ENCODE data around the gene S100PBP.
A peak's percentile ranks its signal among the peaks of the same experiment; 100 is the strongest.

The S100PBP gene

DNA sequence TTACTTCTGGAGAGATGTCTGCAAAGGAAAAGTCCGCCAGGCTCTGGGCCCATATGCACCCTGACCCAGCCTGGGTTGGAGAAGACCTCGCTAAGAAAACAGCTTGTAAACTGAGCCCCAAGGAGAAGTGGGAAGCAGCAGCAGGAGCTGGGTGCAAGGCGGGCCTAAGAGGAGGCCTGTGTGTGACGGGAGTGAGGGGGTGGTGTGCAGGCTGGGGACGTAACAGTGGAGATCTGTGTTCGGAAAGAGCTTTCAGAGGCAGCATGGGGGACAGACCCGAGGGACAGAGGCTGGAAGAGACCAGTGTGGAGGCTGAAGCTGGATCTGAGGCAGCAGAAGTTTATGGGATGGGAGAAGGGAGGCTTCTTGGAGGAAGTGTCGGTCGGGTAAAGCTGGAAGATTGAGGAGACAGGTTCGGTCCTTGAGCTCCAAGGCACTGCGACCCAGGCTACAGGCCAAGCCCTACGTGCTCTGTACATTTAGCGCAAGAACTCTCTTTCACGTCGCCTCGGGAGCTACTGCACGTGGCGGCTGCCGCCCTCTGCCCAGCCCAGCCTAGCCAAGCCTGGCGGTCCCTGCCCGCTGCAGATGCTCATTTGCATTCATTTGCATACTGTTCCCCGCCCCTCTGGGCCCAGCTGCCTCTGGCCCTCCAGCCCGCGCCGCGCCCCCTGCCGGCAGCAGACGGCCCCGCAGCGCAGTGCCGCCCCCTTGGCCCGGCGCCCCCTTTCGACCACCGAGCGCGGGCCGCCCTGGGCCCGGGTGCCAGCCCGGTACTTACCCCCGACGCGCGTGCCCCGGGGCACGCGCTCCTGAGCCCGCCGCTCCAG, 75.1 kb downstream of the S100PBP start:
- Histone ChIP-seq H3K4me1 (ENCODE audit: control insufficient read depth, insufficient read depth, low read length) (no peaks in the 10 kb centered on the region), H3K9ac (ENCODE audit: low read length) (no peak overlapping the region), H3K9me3 (ENCODE audit: control insufficient read depth, low read length) (no peaks in the 10 kb centered on the region), H3K27me3 (replicated peaks; ENCODE audit: control insufficient read depth, insufficient read depth, low read length) (peaks cover 27% of the 10 kb centered on the region), H3K36me3 (ENCODE audit: control insufficient read depth, insufficient read depth, low read length, severe bottlenecking) (no peaks in the 10 kb centered on the region), H3K4me3 (ENCODE audit: low read length) (peak overlapping the region; percentile 63)
- peak; percentile 52 for DNase-seq (ENCODE audit: low read depth)

GRCh38 chr1:32893198-32894018, 76.0 kb downstream of the S100PBP start:
- Histone ChIP-seq H3K4me1 (ENCODE audit: control insufficient read depth, insufficient read depth, low read length) (no peaks in the 10 kb centered on the region), H3K27me3 (replicated peaks; ENCODE audit: control insufficient read depth, insufficient read depth, low read length) (peaks cover 19% of the 10 kb centered on the region), H3K9ac (ENCODE audit: low read length) (no peak overlapping the region), H3K9me3 (ENCODE audit: control insufficient read depth, low read length) (no peaks in the 10 kb centered on the region), H3K4me3 (ENCODE audit: low read length) (peak overlapping the region; percentile 63), H3K36me3 (ENCODE audit: control insufficient read depth, insufficient read depth, low read length, severe bottlenecking) (no peaks in the 10 kb centered on the region)
- DNase-seq (ENCODE audit: low read depth), result peak; percentile 52

GRCh38 chr1:32894019-32894600, 76.7 kb downstream of the S100PBP start:
- no peak overlapping the region for H3K4me3 ChIP-seq (ENCODE audit: low read length)

DNA sequence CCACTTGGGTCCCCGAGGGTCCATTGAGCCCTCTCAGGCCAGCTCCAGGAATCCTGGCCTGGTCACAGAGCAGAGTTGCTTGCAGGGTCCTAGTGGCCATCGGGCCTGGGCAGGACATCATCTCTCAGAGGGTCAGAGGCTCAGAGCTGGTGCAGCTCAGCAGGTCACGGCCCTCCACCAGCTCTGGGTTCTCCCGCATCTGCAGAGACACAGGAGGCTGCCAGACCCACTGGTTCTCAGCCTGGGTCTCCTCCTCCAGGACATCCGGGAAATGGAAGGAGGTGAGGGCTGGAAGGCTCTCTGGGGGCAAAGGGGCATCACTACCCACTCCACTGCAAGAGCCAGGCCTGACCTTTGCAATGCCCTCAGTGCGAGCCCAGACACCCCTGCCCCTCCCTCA, 77.2 kb downstream of the S100PBP start:
- Histone ChIP-seq H3K4me3 (ENCODE audit: low read length) (no peak overlapping the region), H3K27me3 (replicated peaks; ENCODE audit: control insufficient read depth, insufficient read depth, low read length) (peaks cover 17% of the 10 kb centered on the region)

More at GRCh38 chr1:32894019-32894600, 76.7 kb downstream of the S100PBP start:
- Histone ChIP-seq H3K9ac (ENCODE audit: low read length) (no peak overlapping the region), H3K27me3 (replicated peaks; ENCODE audit: control insufficient read depth, insufficient read depth, low read length) (peaks cover 17% of the 10 kb centered on the region), H3K9me3 (ENCODE audit: control insufficient read depth, low read length) (no peaks in the 10 kb centered on the region), H3K36me3 (ENCODE audit: control insufficient read depth, insufficient read depth, low read length, severe bottlenecking) (no peaks in the 10 kb centered on the region), H3K4me1 (ENCODE audit: control insufficient read depth, insufficient read depth, low read length) (no peaks in the 10 kb centered on the region)
- DNase-seq (ENCODE audit: low read depth), result no peak

DNA sequence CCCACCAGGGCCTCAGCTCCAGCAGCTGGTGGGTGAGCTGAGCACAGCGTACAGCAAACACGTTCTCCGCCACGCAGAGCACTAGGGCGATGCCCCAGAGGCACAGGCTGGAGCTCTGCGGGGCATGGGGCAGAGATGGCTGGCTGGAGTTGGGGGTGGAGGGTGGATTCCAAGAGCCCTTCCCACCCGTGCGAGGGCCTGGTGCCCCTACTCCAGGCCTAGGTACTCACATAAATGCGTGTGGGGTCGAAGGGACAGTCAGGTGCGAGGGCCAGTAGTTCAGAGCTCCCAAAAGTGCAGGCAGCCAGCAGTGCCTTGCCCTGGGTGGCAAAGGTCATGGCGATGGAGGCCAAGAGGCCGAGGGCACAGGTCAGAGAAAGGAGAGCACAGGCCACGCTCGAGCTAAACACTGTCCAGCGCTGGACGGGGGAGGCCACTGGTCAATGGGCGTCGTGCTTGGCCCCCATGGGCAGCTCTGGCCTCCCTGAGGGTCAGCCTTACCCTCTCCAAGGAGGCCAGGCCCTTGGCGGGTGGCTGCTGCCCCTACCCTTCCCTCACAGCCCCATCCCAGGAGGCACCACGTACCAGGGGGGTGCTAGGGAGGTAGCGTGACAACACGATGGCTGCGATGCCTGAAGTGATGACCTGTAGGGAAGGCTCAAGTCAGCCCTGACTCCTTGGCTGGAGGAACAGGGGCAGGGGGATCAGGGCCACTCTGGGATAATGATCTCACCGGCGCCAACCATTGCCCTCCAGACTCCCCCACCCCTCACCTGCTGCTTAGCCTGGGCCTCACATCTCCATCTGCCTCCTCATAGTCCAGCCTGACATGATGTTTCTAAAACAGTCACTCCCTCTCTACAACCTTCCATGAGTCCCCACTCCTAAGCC, 78.1 kb downstream of the S100PBP start:
- peaks cover 17% of the 10 kb centered on the region for H3K27me3 ChIP-seq (replicated peaks; ENCODE audit: control insufficient read depth, insufficient read depth, low read length)
- H3K9ac ChIP-seq (ENCODE audit: low read length), result no peak overlapping the region
- H3K36me3 ChIP-seq (ENCODE audit: control insufficient read depth, insufficient read depth, low read length, severe bottlenecking), result no peaks in the 10 kb centered on the region
- H3K9me3 ChIP-seq (ENCODE audit: control insufficient read depth, low read length), result no peaks in the 10 kb centered on the region
- H3K4me3 ChIP-seq (ENCODE audit: low read length), result no peak overlapping the region
- no peaks in the 10 kb centered on the region for H3K4me1 ChIP-seq (ENCODE audit: control insufficient read depth, insufficient read depth, low read length)
- no peak for DNase-seq (ENCODE audit: low read depth)

More for the DNA sequence above, 77.2 kb downstream of the S100PBP start:
- DNase-seq (ENCODE audit: low read depth), result no peak
- H3K4me1 ChIP-seq (ENCODE audit: control insufficient read depth, insufficient read depth, low read length), result no peaks in the 10 kb centered on the region
- no peaks in the 10 kb centered on the region for H3K9me3 ChIP-seq (ENCODE audit: control insufficient read depth, low read length)
- no peak overlapping the region for H3K9ac ChIP-seq (ENCODE audit: low read length)
- no peaks in the 10 kb centered on the region for H3K36me3 ChIP-seq (ENCODE audit: control insufficient read depth, insufficient read depth, low read length, severe bottlenecking)

GRCh38 chr1:32896451-32896850, 79.0 kb downstream of the S100PBP start:
- H3K9me3 ChIP-seq (ENCODE audit: control insufficient read depth, low read length), result no peaks in the 10 kb centered on the region
- H3K36me3 ChIP-seq (ENCODE audit: control insufficient read depth, insufficient read depth, low read length, severe bottlenecking), result no peaks in the 10 kb centered on the region
- H3K27me3 ChIP-seq (replicated peaks; ENCODE audit: control insufficient read depth, insufficient read depth, low read length), result peaks cover 13% of the 10 kb centered on the region
- H3K4me3 ChIP-seq (ENCODE audit: low read length), result no peak overlapping the region
- no peak for DNase-seq (ENCODE audit: low read depth)
- H3K4me1 ChIP-seq (ENCODE audit: control insufficient read depth, insufficient read depth, low read length), result no peaks in the 10 kb centered on the region
- no peak overlapping the region for H3K9ac ChIP-seq (ENCODE audit: low read length)

GRCh38 chr1:32897082-32898049, 79.9 kb downstream of the S100PBP start:
- H3K4me1 ChIP-seq (ENCODE audit: control insufficient read depth, insufficient read depth, low read length), result no peaks in the 10 kb centered on the region
- H3K27me3 ChIP-seq (replicated peaks; ENCODE audit: control insufficient read depth, insufficient read depth, low read length), result peaks cover 4% of the 10 kb centered on the region
- H3K4me3 ChIP-seq (ENCODE audit: low read length), result no peak overlapping the region
- no peaks in the 10 kb centered on the region for H3K36me3 ChIP-seq (ENCODE audit: control insufficient read depth, insufficient read depth, low read length, severe bottlenecking)
- H3K9me3 ChIP-seq (ENCODE audit: control insufficient read depth, low read length), result no peaks in the 10 kb centered on the region
- no peak for DNase-seq (ENCODE audit: low read depth)
- no peak overlapping the region for H3K9ac ChIP-seq (ENCODE audit: low read length)

- H3K27me3 ChIP-seq (replicated peaks; ENCODE audit: control insufficient read depth, insufficient read depth, low read length), result no peaks in the 10 kb centered on the region
- H3K4me1 ChIP-seq (ENCODE audit: control insufficient read depth, insufficient read depth, low read length), result no peaks in the 10 kb centered on the region
- H3K9me3 ChIP-seq (ENCODE audit: control insufficient read depth, low read length), result no peaks in the 10 kb centered on the region
- no peak overlapping the region for H3K4me3 ChIP-seq (ENCODE audit: low read length)
- no peak for DNase-seq (ENCODE audit: low read depth)
- H3K36me3 ChIP-seq (ENCODE audit: control insufficient read depth, insufficient read depth, low read length, severe bottlenecking), result no peaks in the 10 kb centered on the region
- no peak overlapping the region for H3K9ac ChIP-seq (ENCODE audit: low read length)
Measured at GRCh38 chr1:32898056-32898455, 80.6 kb downstream of the S100PBP start.

GRCh38 chr1:32898958-32899357, 81.5 kb downstream of the S100PBP start:
- no peaks in the 10 kb centered on the region for H3K27me3 ChIP-seq (replicated peaks; ENCODE audit: control insufficient read depth, insufficient read depth, low read length)
- H3K9ac ChIP-seq (ENCODE audit: low read length), result no peak overlapping the region
- no peaks in the 10 kb centered on the region for H3K36me3 ChIP-seq (ENCODE audit: control insufficient read depth, insufficient read depth, low read length, severe bottlenecking)
- H3K4me3 ChIP-seq (ENCODE audit: low read length), result no peak overlapping the region
- H3K9me3 ChIP-seq (ENCODE audit: control insufficient read depth, low read length), result no peaks in the 10 kb centered on the region
- H3K4me1 ChIP-seq (ENCODE audit: control insufficient read depth, insufficient read depth, low read length), result no peaks in the 10 kb centered on the region
- DNase-seq (ENCODE audit: low read depth), result no peak

Measured in adipocyte (in vitro differentiated cells).